ENCODE measurements around the gene RPL9. TPM values are rescaled to one million over a fixed set of nuclear protein-coding genes. Genes with fewer than 3 reads are reported as not detected.

RPL9 gene
- total RNA-seq, result 3,269 and 4,373 TPM in 2 replicates

DNA sequence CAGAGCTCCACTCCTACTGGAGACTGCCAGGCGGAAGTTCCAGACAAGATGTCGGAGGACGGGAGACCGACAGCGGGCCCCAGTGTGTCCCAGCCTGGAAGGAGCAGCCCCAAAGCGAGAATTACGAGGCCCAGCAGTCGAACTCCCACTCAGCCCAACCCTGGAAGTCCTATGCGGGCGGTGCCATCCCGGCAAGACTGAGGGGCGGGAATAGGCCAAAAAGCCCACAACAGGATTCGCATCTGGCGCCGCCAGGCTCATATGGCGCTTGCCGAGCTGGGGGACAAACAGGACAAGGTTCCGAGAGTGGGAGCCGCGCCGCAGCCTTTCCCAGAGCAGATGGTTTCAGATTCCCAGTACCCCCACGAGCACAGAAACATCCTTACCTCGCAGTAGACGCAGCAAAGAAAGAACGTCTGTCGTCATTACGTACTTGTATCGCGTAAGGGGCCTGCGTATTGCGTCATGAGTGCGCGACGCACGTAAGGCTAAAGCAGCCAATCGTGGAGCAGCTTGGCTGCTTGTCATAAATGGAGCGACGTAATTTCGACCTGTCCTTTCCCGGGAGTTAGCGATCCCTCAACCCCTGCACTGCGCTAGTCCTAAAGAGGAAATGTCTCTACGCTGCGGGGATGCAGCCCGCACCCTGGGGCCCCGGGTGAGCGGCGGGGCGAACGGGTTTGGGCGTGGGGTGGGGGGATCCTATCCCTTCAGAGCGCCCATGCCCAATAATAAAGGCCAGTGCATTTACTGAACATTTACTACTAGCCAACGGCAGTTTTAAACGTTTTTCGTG is at the start of gene RPL9, which contains the start of gene LIAS:
Gene RPL9, minus strand, starts transcription at position 418 of the 796 bp plus-strand sequence. CDS start 483 bp downstream, outside the sequence.
Gene LIAS, plus strand, starts transcription at position 552 of the 796 bp plus-strand sequence. Its CDS starts 62 bp downstream, at position 614.

DNA sequence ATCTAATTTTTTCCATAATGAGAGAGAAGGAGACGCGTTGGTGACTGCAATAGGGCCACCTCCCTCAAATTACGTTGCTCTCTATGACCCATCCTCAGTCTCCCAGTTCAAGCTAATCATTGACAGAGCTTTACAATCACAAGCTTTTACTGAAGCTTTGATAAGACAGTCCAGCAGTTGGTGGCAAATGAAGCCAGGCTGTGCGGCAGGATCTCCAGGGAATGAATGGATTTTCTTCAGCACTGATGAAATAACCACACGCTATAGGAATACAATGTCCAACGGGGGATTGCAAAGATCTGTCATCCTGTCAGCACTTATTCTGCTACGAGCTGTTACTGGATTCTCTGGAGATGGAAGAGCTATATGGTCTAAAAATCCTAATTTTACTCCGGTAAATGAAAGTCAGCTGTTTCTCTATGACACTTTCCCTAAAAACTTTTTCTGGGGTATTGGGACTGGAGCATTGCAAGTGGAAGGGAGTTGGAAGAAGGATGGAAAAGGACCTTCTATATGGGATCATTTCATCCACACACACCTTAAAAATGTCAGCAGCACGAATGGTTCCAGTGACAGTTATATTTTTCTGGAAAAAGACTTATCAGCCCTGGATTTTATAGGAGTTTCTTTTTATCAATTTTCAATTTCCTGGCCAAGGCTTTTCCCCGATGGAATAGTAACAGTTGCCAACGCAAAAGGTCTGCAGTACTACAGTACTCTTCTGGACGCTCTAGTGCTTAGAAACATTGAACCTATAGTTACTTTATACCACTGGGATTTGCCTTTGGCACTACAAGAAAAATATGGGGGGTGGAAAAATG is 51.7 kb downstream of the RPL9 start, which contains the start of gene KLB:
Gene KLB, plus strand, starts transcription at position 168 of the 821 bp plus-strand sequence. Its CDS starts 20 bp downstream, at position 188.

Other genes with a start within 250 kb of the RPL9 start
- 21.5 and 24.7 TPM in 2 replicates for gene RFC1, start 92.6 kb downstream of the RPL9 start, total RNA-seq
- gene KLB, start 52.0 kb downstream of the RPL9 start, total RNA-seq, result 0.05 TPM in 1 of 2 replicates, not detected in the other
- gene LIAS, start 134 bp upstream of the RPL9 start, total RNA-seq, result 9.2 and 11.8 TPM in 2 replicates
- gene UGDH, start 68.5 kb upstream of the RPL9 start, total RNA-seq, result 192 and 242 TPM in 2 replicates
- gene SMIM14, start 179.9 kb upstream of the RPL9 start, total RNA-seq, result 36.3 and 38.3 TPM in 2 replicates
- gene UBE2K, start 239.2 kb upstream of the RPL9 start, total RNA-seq, result 23.3 and 31.5 TPM in 2 replicates